Adrenal gland (tissue), 5 donors: ENCODE measurements around the gene MCF2L.

Experiments
- CTCF ChIP-seq, 6 experiments: fragments of 450-650 bp in 4 of 6; fragments of 200-600 bp in 2 of 6; sonication (generic) in 1 of 6; IDR thresholded peaks; 1 replicate in 5 of 6; 2 replicates in 1 of 6; pipeline versions ENCODE4 v1.5.1 to v1.8.0; 2016 to 2021; ENCODE audit warnings: antibody characterized with exemption in 6 of 6, mild to moderate bottlenecking in 2 of 6, moderate library complexity in 1 of 6
- POLR2A ChIP-seq, 2 donors: fragments of 450-650 bp; IDR thresholded peaks; one replicate each; pipeline ENCODE4 v1.6.1; 2017; ENCODE audit warnings: antibody characterized with exemption in 2 of 2, mild to moderate bottlenecking in 2 of 2, moderate library complexity in 1 of 2
- donor health status: DM: no; HTN: no; CAD: no.

GRCh38 chr13:112987682-112988024 lies 18.6 kb downstream of the MCF2L start:
- TF ChIP-seq CTCF (IDR thresholded peaks at IDR 0.05): no peak
- no peak for TF ChIP-seq POLR2A (IDR thresholded peaks at IDR 0.05)
